ENCODE measurements around the gene DPY19L1.

Gene DPY19L1

DNA sequence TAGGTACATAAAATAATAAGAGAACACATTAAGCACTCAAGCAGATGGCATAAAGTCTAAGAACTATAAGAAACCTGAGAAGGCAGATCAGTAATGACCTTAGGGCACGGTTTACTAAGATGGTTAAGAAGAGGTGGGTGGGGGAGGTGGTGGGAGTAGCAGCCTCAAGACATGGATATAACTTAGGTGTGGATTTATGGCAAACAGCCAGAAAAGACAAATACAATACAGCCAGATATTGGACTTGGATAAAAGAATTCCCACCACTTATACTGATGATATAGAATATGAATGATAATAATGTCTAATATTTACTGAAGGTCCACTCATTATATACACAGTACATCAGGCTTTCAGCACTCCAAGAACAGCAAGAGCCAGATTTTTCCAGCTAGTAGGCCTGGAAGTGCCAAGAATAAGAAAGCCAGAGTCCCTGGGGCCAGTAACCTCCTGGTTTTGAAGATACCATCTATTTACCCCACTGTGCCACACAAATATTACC lies 11.9 kb downstream of the DPY19L1 start:
- no peak for TF ChIP-seq CTCF (IDR thresholded peaks at IDR 0.05; ENCODE audit: unreplicated experiment in 3 of 3)
- H3K36me3 Mint-ChIP-seq (ENCODE audit: low read depth): no peaks in the 10 kb centered on the region
- no peaks in the 10 kb centered on the region for H3K27me3 Mint-ChIP-seq (ENCODE audit: low read depth)
- H3K9me3 Mint-ChIP-seq: no peaks in the 10 kb centered on the region
- peaks cover 6% of the 10 kb centered on the region for H3K4me1 Mint-ChIP-seq
- peak overlapping the region in 1 of 3 experiments; percentile 32 for H3K27ac Mint-ChIP-seq
- no peak overlapping the region for H3K4me3 Mint-ChIP-seq

GRCh38 chr7:35024298-35024697 lies 13.0 kb downstream of the DPY19L1 start:
- Mint-ChIP-seq H3K36me3 (ENCODE audit: low read depth) (no peaks in the 10 kb centered on the region), H3K9me3 (no peaks in the 10 kb centered on the region), H3K4me1 (peaks cover 6% of the 10 kb centered on the region), H3K4me3 (no peak overlapping the region), H3K27me3 (ENCODE audit: low read depth) (no peaks in the 10 kb centered on the region), H3K27ac (no peak overlapping the region)
- TF ChIP-seq CTCF (IDR thresholded peaks at IDR 0.05; ENCODE audit: unreplicated experiment in 3 of 3): no peak

DNA sequence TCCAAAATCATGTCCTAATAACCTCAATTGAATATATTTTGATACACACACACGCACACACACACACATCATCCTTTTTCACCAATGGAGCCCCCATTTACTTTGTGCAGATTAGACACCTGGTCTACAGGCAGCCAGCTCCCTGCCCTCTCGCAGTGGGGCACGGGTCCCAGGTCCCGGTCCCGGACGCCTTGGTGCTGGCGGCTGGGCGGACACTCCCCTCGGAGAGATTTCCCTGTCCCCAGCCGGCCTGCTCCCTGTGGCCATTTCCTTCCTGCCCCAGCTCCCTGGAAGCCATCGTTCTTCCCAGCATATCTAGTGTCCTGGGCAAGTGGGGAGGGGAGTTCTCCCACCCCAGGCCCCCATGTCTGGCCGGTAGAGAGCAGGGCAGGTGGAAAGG lies 14.6 kb downstream of the DPY19L1 start:
- Mint-ChIP-seq H3K4me3 (no peak overlapping the region), H3K4me1 (peaks cover 6% of the 10 kb centered on the region), H3K9me3 (no peaks in the 10 kb centered on the region), H3K27me3 (ENCODE audit: low read depth) (no peaks in the 10 kb centered on the region), H3K36me3 (ENCODE audit: low read depth) (no peaks in the 10 kb centered on the region), H3K27ac (no peak overlapping the region)
- no peak for TF ChIP-seq CTCF (IDR thresholded peaks at IDR 0.05; ENCODE audit: unreplicated experiment in 3 of 3)

DNA sequence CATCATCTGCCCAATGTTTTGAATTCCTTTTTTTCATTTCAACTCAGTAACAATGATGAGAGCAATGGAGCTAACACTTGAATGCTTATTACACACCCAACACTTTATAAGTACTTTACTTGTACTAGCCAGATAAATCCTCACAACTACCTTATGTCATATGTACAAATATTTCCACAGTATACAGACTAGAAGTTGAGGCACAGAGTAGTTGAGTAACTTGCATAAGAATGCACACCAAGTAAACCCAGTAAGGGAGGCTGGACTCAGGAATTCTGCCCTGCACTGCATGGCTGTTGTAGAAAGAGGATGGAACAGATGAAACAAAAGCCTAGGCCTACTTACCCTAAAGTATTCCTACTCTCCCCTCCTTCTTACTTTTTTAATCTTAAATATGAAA lies 15.8 kb downstream of the DPY19L1 start:
- Mint-ChIP-seq H3K4me1 (peaks cover 6% of the 10 kb centered on the region), H3K36me3 (ENCODE audit: low read depth) (peaks cover 3% of the 10 kb centered on the region), H3K27me3 (ENCODE audit: low read depth) (no peaks in the 10 kb centered on the region), H3K4me3 (no peak overlapping the region), H3K27ac (no peak overlapping the region), H3K9me3 (no peaks in the 10 kb centered on the region)
- TF ChIP-seq CTCF (IDR thresholded peaks at IDR 0.05; ENCODE audit: unreplicated experiment in 3 of 3): no peak

DNA sequence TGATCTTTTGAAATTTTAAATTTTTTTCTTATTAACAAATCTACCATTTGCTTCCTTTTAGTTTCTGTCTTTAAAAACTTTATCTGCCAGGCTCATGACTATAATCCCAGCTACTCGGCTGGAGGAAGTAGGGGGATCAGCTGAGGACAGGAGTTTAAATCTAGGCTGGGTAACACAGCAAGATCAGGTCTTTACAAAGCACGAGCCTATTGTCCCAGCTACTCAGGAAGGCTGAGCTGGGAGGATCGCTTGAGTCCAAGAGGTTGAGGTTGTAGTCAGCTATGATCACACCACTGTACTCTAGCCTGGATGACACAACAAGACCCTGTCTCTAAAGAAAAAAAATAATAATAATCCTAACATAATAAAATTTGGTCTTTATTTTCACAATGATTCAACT lies 17.5 kb downstream of the DPY19L1 start:
- H3K4me1 Mint-ChIP-seq: no peaks in the 10 kb centered on the region
- no peak overlapping the region for H3K4me3 Mint-ChIP-seq
- no peak overlapping the region for H3K27ac Mint-ChIP-seq
- H3K27me3 Mint-ChIP-seq (ENCODE audit: low read depth): no peaks in the 10 kb centered on the region
- peaks cover 9% of the 10 kb centered on the region for H3K36me3 Mint-ChIP-seq (ENCODE audit: low read depth)
- H3K9me3 Mint-ChIP-seq: no peaks in the 10 kb centered on the region
- TF ChIP-seq CTCF (IDR thresholded peaks at IDR 0.05; ENCODE audit: unreplicated experiment in 3 of 3): no peak

- no peaks in the 10 kb centered on the region for H3K9me3 Mint-ChIP-seq
- H3K27me3 Mint-ChIP-seq (ENCODE audit: low read depth): no peaks in the 10 kb centered on the region
- H3K4me1 Mint-ChIP-seq: no peaks in the 10 kb centered on the region
- no peak overlapping the region for H3K4me3 Mint-ChIP-seq
- no peak overlapping the region for H3K27ac Mint-ChIP-seq
- H3K36me3 Mint-ChIP-seq (ENCODE audit: low read depth): peaks cover 9% of the 10 kb centered on the region
- TF ChIP-seq CTCF (IDR thresholded peaks at IDR 0.05; ENCODE audit: unreplicated experiment in 3 of 3): no peak
These were observed 18.0 kb downstream of the DPY19L1 start for GRCh38 chr7:35019179-35019729.

Measured in nephron (organoid).